ENCODE results near the gene ARRDC1.
"Not testable (repeated sequence)": the region's sequence is repeated elsewhere in the genome, so short reads cannot be mapped to it uniquely, and the experiment has no call there.

The ARRDC1 gene

GRCh38 chr9:137589441-137590122 lies 15.9 kb upstream of the ARRDC1 start:
- peaks cover 24% of the 10 kb centered on the region for H3K36me3 ChIP-seq (ENCODE audit: insufficient read depth, low read length)
- H3K27ac ChIP-seq (ENCODE audit: low read depth, low read length), result peak overlapping the region; percentile 35
- no peaks in the 10 kb centered on the region for H3K27me3 ChIP-seq (ENCODE audit: control insufficient read depth in 1 of 2, insufficient read depth in 2 of 2, low read length in 2 of 2)

DNA sequence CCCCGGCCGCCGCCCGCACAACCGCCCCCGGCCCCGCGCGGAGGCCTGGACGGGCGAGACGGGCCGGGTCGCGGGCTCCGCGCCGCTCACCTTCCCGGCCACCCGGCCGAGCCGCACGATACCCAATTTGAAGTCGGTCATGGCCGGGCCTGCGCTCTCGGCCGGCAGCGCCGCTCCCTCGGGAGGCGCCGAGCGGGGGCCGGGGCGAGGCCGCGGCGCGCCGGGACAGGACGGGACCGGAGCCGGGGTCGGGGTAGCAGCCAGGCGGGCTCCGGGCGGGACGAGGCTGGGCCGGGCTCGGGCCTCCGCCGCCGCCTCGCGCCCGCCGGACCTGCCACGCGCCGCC lies 15.4 kb upstream of the ARRDC1 start:
- H3K27ac ChIP-seq (ENCODE audit: low read depth, low read length), result no peak overlapping the region
- H3K9ac ChIP-seq (ENCODE audit: low read length), result no peak overlapping the region
- H3K4me3 ChIP-seq (ENCODE audit: low read depth in 1 of 2, low read length in 2 of 2), result no peak overlapping the region
- H3K4me1 ChIP-seq (ENCODE audit: insufficient read depth, low read length), result peaks cover 15% of the 10 kb centered on the region
- no peaks in the 10 kb centered on the region for H3K27me3 ChIP-seq (ENCODE audit: control insufficient read depth in 1 of 2, insufficient read depth in 2 of 2, low read length in 2 of 2)
- H3K9me3 ChIP-seq (ENCODE audit: low read length), result no peaks in the 10 kb centered on the region
- H3K36me3 ChIP-seq (ENCODE audit: insufficient read depth, low read length), result peaks cover 24% of the 10 kb centered on the region

More at GRCh38 chr9:137589441-137590122, 15.9 kb upstream of the ARRDC1 start:
- no peak overlapping the region for H3K9ac ChIP-seq (ENCODE audit: low read length)
- peak overlapping the region in 1 of 2 donors; percentile 47 for H3K4me3 ChIP-seq (ENCODE audit: low read depth in 1 of 2, low read length in 2 of 2)
- peaks cover 15% of the 10 kb centered on the region for H3K4me1 ChIP-seq (ENCODE audit: insufficient read depth, low read length)
- H3K9me3 ChIP-seq (ENCODE audit: low read length), result no peaks in the 10 kb centered on the region

DNA sequence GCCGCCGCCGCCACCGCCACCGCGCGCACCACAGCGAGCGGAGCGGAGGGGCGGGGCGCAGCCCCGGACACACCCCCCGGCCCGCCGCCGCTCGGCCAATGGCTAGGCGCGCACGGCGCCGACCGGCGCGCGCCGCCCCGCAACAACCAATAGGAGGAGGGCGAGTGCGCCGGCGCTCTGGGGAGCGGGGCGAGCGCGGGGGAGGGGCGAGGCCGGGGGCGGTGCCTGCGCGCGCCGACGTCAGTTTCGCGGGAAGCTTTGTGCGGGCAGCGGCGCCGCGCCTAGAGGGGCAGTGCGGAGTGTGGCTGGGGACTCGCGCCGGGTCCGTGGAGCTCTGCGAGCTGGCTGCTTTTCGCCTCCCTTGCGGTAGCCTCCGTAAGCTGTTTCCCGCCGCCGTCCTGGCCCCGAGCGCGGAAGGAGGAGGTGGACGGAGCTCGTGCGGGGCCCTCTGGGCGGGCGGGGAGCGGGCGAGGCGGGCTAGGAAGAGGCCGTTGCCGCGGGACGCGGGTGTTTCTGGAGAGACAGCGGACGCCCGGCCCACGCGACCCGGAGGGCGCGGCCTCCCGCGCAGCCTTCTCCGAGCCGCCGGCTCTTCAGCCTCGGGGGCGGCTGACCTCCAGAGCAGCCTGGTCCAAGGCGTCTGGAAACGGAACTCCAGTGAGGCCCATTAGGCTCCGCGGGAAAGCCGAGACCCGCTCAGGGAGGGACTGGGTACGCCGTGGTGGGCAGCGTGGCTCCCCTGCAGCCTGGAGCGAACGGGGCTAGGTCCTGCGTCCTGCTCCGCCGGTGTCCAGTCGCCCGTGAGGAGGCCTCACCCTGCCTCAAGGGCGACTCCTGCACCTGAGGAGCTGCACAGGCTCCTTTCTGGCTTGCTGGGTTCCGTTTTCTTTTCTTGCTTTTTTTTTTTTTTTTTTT lies 14.8 kb upstream of the ARRDC1 start, which contains the start of gene ZMYND19:
TSS of gene ZMYND19 (minus strand) at position 44 of the 915 bp plus-strand sequence. CDS start 249 bp downstream, outside the sequence.
- Histone ChIP-seq H3K4me3 (ENCODE audit: low read depth in 1 of 2, low read length in 2 of 2) (peak within 1 kb of the TSS; percentile 64 to 85), H3K4me1 (ENCODE audit: insufficient read depth, low read length) (peaks cover 15% of the 10 kb centered on the region), H3K9ac (ENCODE audit: low read length) (no peak within 1 kb of the TSS), H3K27me3 (ENCODE audit: control insufficient read depth in 1 of 2, insufficient read depth in 2 of 2, low read length in 2 of 2) (no peaks in the 10 kb centered on the region), H3K36me3 (ENCODE audit: insufficient read depth, low read length) (peaks cover 20% of the 10 kb centered on the region), H3K9me3 (ENCODE audit: low read length) (no peaks in the 10 kb centered on the region), H3K27ac (ENCODE audit: low read depth, low read length) (peak within 1 kb of the TSS; percentile 52)

GRCh38 chr9:137592767-137593166 lies 12.7 kb upstream of the ARRDC1 start:
- Histone ChIP-seq H3K36me3 (ENCODE audit: insufficient read depth, low read length) (peaks cover 2% of the 10 kb centered on the region), H3K27ac (ENCODE audit: low read depth, low read length) (no peak overlapping the region), H3K27me3 (ENCODE audit: control insufficient read depth in 1 of 2, insufficient read depth in 2 of 2, low read length in 2 of 2) (no peaks in the 10 kb centered on the region), H3K9me3 (ENCODE audit: low read length) (no peaks in the 10 kb centered on the region), H3K4me1 (ENCODE audit: insufficient read depth, low read length) (peaks cover 15% of the 10 kb centered on the region), H3K4me3 (ENCODE audit: low read depth in 1 of 2, low read length in 2 of 2) (no peak overlapping the region), H3K9ac (ENCODE audit: low read length) (no peak overlapping the region)

DNA sequence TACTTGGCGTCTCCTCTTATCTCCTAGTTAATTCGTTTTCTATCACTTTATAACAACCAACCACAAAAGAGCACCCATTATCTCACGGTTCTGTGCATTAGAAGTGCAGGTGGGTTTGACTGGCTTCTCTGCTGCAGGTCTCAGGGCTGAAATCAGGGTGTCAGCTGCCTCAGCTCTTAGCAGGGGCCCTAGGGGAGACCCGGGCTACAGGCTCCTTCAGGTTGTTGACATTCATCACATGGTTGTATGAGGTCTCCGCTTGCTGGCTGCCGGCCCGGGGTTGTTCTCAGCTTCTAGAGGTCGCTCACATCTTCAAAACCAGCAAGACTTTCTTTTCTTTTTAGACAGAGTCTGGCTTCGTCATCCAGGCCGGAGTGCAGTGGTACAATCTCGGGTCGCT lies 12.3 kb upstream of the ARRDC1 start:
- Histone ChIP-seq H3K9ac (ENCODE audit: low read length) (no peak overlapping the region), H3K4me3 (ENCODE audit: low read depth in 1 of 2, low read length in 2 of 2) (no peak overlapping the region), H3K4me1 (ENCODE audit: insufficient read depth, low read length) (peaks cover 15% of the 10 kb centered on the region), H3K36me3 (ENCODE audit: insufficient read depth, low read length) (no peaks in the 10 kb centered on the region), H3K27ac (ENCODE audit: low read depth, low read length) (no peak overlapping the region), H3K9me3 (ENCODE audit: low read length) (no peaks in the 10 kb centered on the region), H3K27me3 (ENCODE audit: control insufficient read depth in 1 of 2, insufficient read depth in 2 of 2, low read length in 2 of 2) (no peaks in the 10 kb centered on the region)

DNA sequence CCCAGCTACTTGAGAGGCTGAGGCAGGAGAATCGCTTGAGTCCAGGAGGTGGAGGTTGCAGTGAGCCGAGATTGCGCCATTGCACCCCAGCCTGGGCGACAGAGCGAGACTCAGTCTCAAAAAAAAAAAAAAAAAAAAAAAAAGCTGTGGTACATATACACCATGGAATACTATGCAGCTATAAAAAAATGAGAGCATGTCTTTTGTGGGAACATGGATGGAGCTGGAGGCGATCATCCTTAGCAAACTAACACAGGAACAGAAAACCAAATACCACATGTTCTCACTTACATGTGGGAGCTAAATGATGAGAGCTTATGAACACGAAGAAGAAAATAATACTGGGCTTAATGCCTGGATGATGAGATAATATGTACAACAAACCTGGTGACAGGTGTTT lies 8.9 kb upstream of the ARRDC1 start:
- H3K4me1 ChIP-seq (ENCODE audit: insufficient read depth, low read length); H3K4me3 ChIP-seq (ENCODE audit: low read depth in 1 of 2, low read length in 2 of 2); H3K9ac ChIP-seq (ENCODE audit: low read length); H3K36me3 ChIP-seq (ENCODE audit: insufficient read depth, low read length); H3K9me3 ChIP-seq (ENCODE audit: low read length); H3K27me3 ChIP-seq (ENCODE audit: control insufficient read depth in 1 of 2, insufficient read depth in 2 of 2, low read length in 2 of 2); H3K27ac ChIP-seq (ENCODE audit: low read depth, low read length): not testable (repeated sequence)

- Histone ChIP-seq H3K27me3 (ENCODE audit: control insufficient read depth in 1 of 2, insufficient read depth in 2 of 2, low read length in 2 of 2) (no peaks in the 10 kb centered on the region), H3K9ac (ENCODE audit: low read length) (no peak overlapping the region), H3K27ac (ENCODE audit: low read depth, low read length) (no peak overlapping the region), H3K9me3 (ENCODE audit: low read length) (no peaks in the 10 kb centered on the region), H3K4me1 (ENCODE audit: insufficient read depth, low read length) (no peaks in the 10 kb centered on the region), H3K36me3 (ENCODE audit: insufficient read depth, low read length) (no peaks in the 10 kb centered on the region), H3K4me3 (ENCODE audit: low read depth in 1 of 2, low read length in 2 of 2) (no peak overlapping the region)
Measured at GRCh38 chr9:137598943-137599342, 6.5 kb upstream of the ARRDC1 start.

- Histone ChIP-seq H3K36me3 (ENCODE audit: insufficient read depth, low read length) (no peaks in the 10 kb centered on the region), H3K27ac (ENCODE audit: low read depth, low read length) (no peak overlapping the region), H3K9me3 (ENCODE audit: low read length) (no peaks in the 10 kb centered on the region), H3K4me3 (ENCODE audit: low read depth in 1 of 2, low read length in 2 of 2) (no peak overlapping the region), H3K9ac (ENCODE audit: low read length) (no peak overlapping the region), H3K27me3 (ENCODE audit: control insufficient read depth in 1 of 2, insufficient read depth in 2 of 2, low read length in 2 of 2) (no peaks in the 10 kb centered on the region), H3K4me1 (ENCODE audit: insufficient read depth, low read length) (peaks cover 8% of the 10 kb centered on the region)
Measured at GRCh38 chr9:137602661-137603060, 2.8 kb upstream of the ARRDC1 start.

- Histone ChIP-seq H3K9ac (ENCODE audit: low read length) (no peak overlapping the region), H3K27me3 (ENCODE audit: control insufficient read depth in 1 of 2, insufficient read depth in 2 of 2, low read length in 2 of 2) (no peaks in the 10 kb centered on the region), H3K4me3 (ENCODE audit: low read depth in 1 of 2, low read length in 2 of 2) (no peak overlapping the region), H3K9me3 (ENCODE audit: low read length) (no peaks in the 10 kb centered on the region), H3K27ac (ENCODE audit: low read depth, low read length) (no peak overlapping the region), H3K36me3 (ENCODE audit: insufficient read depth, low read length) (no peaks in the 10 kb centered on the region), H3K4me1 (ENCODE audit: insufficient read depth, low read length) (peaks cover 8% of the 10 kb centered on the region)
Measured at GRCh38 chr9:137603879-137604278, 1.6 kb upstream of the ARRDC1 start.

GRCh38 chr9:137604345-137605086 lies 970 bp upstream of the ARRDC1 start:
- Histone ChIP-seq H3K4me1 (ENCODE audit: insufficient read depth, low read length) (peaks cover 8% of the 10 kb centered on the region), H3K9ac (ENCODE audit: low read length) (no peak overlapping the region), H3K9me3 (ENCODE audit: low read length) (no peaks in the 10 kb centered on the region), H3K27ac (ENCODE audit: low read depth, low read length) (no peak overlapping the region), H3K4me3 (ENCODE audit: low read depth in 1 of 2, low read length in 2 of 2) (peak overlapping the region in 1 of 2 donors; percentile 42), H3K27me3 (ENCODE audit: control insufficient read depth in 1 of 2, insufficient read depth in 2 of 2, low read length in 2 of 2) (no peaks in the 10 kb centered on the region), H3K36me3 (ENCODE audit: insufficient read depth, low read length) (no peaks in the 10 kb centered on the region)

DNA sequence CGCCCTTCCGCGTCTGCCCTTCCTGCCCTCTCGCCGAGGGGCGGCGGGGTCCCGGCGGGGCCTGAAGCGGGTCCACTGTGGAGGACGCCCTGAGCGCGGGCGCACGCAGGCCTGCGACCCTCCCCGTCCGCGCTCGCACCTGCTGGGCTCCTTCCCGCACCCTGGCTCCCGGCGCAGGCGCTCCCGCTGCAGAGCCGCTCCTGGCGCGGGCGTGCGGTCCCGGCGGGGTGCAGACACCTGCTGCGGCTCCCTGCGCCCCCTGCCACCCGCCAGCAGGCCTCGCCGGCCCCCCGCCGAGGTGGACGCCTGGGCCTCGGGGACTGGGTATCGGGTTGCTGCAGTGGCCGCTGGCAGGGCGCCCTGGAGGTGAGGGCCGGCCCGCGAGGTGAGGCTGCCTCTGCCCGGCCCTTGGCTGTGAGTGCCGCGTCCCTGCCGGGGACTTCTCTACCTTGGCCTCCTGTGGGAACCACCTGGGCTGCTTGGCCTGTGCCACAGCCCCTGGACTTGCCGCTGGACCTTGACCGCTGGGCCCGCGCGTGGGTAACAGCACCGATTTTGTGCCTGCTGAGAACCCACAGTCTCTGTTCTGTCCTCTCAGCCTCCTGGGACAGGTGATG lies 627 bp downstream of the ARRDC1 start:
- no peaks in the 10 kb centered on the region for H3K9me3 ChIP-seq (ENCODE audit: low read length)
- H3K4me1 ChIP-seq (ENCODE audit: insufficient read depth, low read length), result peaks cover 10% of the 10 kb centered on the region
- H3K36me3 ChIP-seq (ENCODE audit: insufficient read depth, low read length), result no peaks in the 10 kb centered on the region
- peak overlapping the region; percentile 52 to 77 for H3K4me3 ChIP-seq (ENCODE audit: low read depth in 1 of 2, low read length in 2 of 2)
- H3K27ac ChIP-seq (ENCODE audit: low read depth, low read length), result peak overlapping the region; percentile 58
- no peak overlapping the region for H3K9ac ChIP-seq (ENCODE audit: low read length)
- H3K27me3 ChIP-seq (ENCODE audit: control insufficient read depth in 1 of 2, insufficient read depth in 2 of 2, low read length in 2 of 2), result no peaks in the 10 kb centered on the region
